Tibial nerve (tissue), 4 donors: Measurements from ENCODE around the gene ERVFRD-1. TPM values are rescaled to one million over a fixed set of nuclear protein-coding genes. Genes with fewer than 3 reads are reported as not detected.

ENCODE experiments used
- DNase-seq, 2 donors: peaks; one replicate each; pipeline ENCODE4 v3.0.0-alpha.2; 2019; ENCODE audit warnings: low spot score in 2 of 2
- H3K27ac ChIP-seq, 4 donors: fragments of 200-600 bp; sonication (generic) in 3 of 4; one replicate each; pipeline ENCODE4 v1.5.1; 2017 to 2019; ENCODE audit warnings: mild to moderate bottlenecking in 1 of 4
- H3K27me3 ChIP-seq, 2 donors: fragments of 200-600 bp; sonication (generic) in 1 of 2; one replicate each; pipeline versions ENCODE4 v1.5.1 to v1.6.0; 2017 to 2019
- H3K36me3 ChIP-seq, 3 donors: fragments of 200-600 bp; sonication (generic); one replicate each; pipeline ENCODE4 v1.5.1; 2018 to 2019
- H3K4me1 ChIP-seq, 4 donors: fragments of 200-600 bp; sonication (generic) in 3 of 4; one replicate each; pipeline ENCODE4 v1.5.1; 2017 to 2019
- H3K4me3 ChIP-seq, 4 donors: fragments of 200-600 bp; sonication (generic) in 3 of 4; one replicate each; pipeline ENCODE4 v1.5.1; 2017 to 2019; ENCODE audit warnings: mild to moderate bottlenecking in 1 of 4, moderate library complexity in 1 of 4
- H3K9me3 ChIP-seq, 4 donors: fragments of 200-600 bp; sonication (generic) in 3 of 4; one replicate each; pipeline ENCODE4 v1.5.1; 2017 to 2019
- EP300 ChIP-seq, 2 donors: sonication (generic); formaldehyde crosslinking; IDR thresholded peaks; one replicate each; pipeline ENCODE4 v1.6.1; 2017; ENCODE audit warnings: antibody characterized with exemption in 2 of 2, mild to moderate bottlenecking in 1 of 2
- POLR2A ChIP-seq, 2 donors: fragments of 450-650 bp; IDR thresholded peaks; one replicate each; pipeline ENCODE4 v1.6.1; 2017; ENCODE audit warnings: antibody characterized with exemption in 2 of 2, mild to moderate bottlenecking in 2 of 2, moderate library complexity in 2 of 2
- WGBS, 2 donors: methylation state at CpG; one replicate each; pipeline ENCODE4 v1.1.5; 2018; 5-methylcytosine and 5-hydroxymethylcytosine counted together
- small RNA-seq: library from RNA; depleted of rRNA; stranded (forward); fragments of <200 nt; gene quantifications from one replicate; pipeline ENCODE3, GENCODE V24; 2016
- total RNA-seq, 4 donors: library from RNA; depleted of rRNA; stranded (reverse); fragments of >200 nt; gene quantifications; one replicate each; pipeline ENCODE4 v1.1.0, GENCODE V29; 2016
- TF ChIP-seq, protein P1 (sequence below), 5 experiments: fragments of 200-600 bp in 3 of 5; fragments of 450-650 bp in 2 of 5; sonication (generic) in 3 of 5; IDR thresholded peaks; one replicate each; pipeline ENCODE4 v1.5.1; 2016 to 2019; ENCODE audit warnings: antibody characterized with exemption in 5 of 5, mild to moderate bottlenecking in 3 of 5, moderate library complexity in 2 of 5

The ERVFRD-1 gene
- total RNA-seq, 4 donors from 2014 or later: 0.22 to 0.42 TPM; not detected in 2

- no peaks in the 10 kb centered on the region for H3K9me3 ChIP-seq
- H3K27me3 ChIP-seq: no peaks in the 10 kb centered on the region
- no peak overlapping the region for H3K4me3 ChIP-seq
- DNase-seq: no peak
- H3K4me1 ChIP-seq: no peaks in the 10 kb centered on the region
- 87 to 96% methylated on average over 1 of the region's 1 CpG for WGBS, 2 donors
- TF ChIP-seq POLR2A (IDR thresholded peaks at IDR 0.05): no peak
- TF ChIP-seq, protein P1, sequence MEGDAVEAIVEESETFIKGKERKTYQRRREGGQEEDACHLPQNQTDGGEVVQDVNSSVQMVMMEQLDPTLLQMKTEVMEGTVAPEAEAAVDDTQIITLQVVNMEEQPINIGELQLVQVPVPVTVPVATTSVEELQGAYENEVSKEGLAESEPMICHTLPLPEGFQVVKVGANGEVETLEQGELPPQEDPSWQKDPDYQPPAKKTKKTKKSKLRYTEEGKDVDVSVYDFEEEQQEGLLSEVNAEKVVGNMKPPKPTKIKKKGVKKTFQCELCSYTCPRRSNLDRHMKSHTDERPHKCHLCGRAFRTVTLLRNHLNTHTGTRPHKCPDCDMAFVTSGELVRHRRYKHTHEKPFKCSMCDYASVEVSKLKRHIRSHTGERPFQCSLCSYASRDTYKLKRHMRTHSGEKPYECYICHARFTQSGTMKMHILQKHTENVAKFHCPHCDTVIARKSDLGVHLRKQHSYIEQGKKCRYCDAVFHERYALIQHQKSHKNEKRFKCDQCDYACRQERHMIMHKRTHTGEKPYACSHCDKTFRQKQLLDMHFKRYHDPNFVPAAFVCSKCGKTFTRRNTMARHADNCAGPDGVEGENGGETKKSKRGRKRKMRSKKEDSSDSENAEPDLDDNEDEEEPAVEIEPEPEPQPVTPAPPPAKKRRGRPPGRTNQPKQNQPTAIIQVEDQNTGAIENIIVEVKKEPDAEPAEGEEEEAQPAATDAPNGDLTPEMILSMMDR (IDR thresholded peaks at IDR 0.05): no peak
- TF ChIP-seq EP300 (IDR thresholded peaks at IDR 0.05): no peak
- no peaks in the 10 kb centered on the region for H3K36me3 ChIP-seq
- H3K27ac ChIP-seq: no peak overlapping the region
Measured at GRCh38 chr6:11054722-11055121, 56.8 kb downstream of the ERVFRD-1 start.

- Histone ChIP-seq H3K27me3 (peaks cover 0 to 7% of the 10 kb centered on the region in 2 donors), H3K9me3 (no peaks in the 10 kb centered on the region), H3K4me1 (no peaks in the 10 kb centered on the region), H3K27ac (no peak overlapping the region), H3K4me3 (no peak overlapping the region), H3K36me3 (no peaks in the 10 kb centered on the region)
- TF ChIP-seq, protein P1 (IDR thresholded peaks at IDR 0.05): no peak
- no peak for TF ChIP-seq POLR2A (IDR thresholded peaks at IDR 0.05)
- no peak for TF ChIP-seq EP300 (IDR thresholded peaks at IDR 0.05)
- no peak for DNase-seq
- 85% methylated on average over 5 of the region's 5 CpGs for WGBS, 2 donors
Measured at GRCh38 chr6:11053307-11053706, 58.2 kb downstream of the ERVFRD-1 start.

Small RNA genes lying within 50 kb of the gene (small RNA-seq; reads per million reads assigned to genes)
- gene AL136139.1: not detected

Other genes starting within 250 kb of the ERVFRD-1 start
- gene GCM2, start 229.7 kb downstream of the ERVFRD-1 start, total RNA-seq: not detected
- gene SYCP2L, start 224.7 kb downstream of the ERVFRD-1 start, total RNA-seq: 1 to 10 TPM; 2.0 to 3.9 (median 3.5) TPM
- 1 to 10 TPM in 3 of 4 donors, under 1 TPM in 1; 0.60 to 2.2 (median 1.3) TPM for gene ELOVL2, start 67.4 kb downstream of the ERVFRD-1 start, total RNA-seq
- gene SMIM13, start 17.9 kb downstream of the ERVFRD-1 start, total RNA-seq: 10 to 100 TPM in 1 of 4 donors, 1 to 10 TPM in 3; 6.3 to 11.1 (median 9.6) TPM
- gene NEDD9, start 120.9 kb upstream of the ERVFRD-1 start, total RNA-seq: 100 to 1,000 TPM; 107 to 205 (median 130) TPM